CD1c-positive myeloid dendritic cell (primary cell): ENCODE measurements around the gene PLEKHN1.
"Not testable (repeated sequence)": the region's sequence is repeated elsewhere in the genome, so short reads cannot be mapped to it uniquely, and the experiment has no call there.

Source experiments
- DNase-seq: peaks from one replicate; pipeline ENCODE4 v3.0.0-alpha.2; 2016; ENCODE audit errors: extremely low spot score

Gene PLEKHN1

DNA sequence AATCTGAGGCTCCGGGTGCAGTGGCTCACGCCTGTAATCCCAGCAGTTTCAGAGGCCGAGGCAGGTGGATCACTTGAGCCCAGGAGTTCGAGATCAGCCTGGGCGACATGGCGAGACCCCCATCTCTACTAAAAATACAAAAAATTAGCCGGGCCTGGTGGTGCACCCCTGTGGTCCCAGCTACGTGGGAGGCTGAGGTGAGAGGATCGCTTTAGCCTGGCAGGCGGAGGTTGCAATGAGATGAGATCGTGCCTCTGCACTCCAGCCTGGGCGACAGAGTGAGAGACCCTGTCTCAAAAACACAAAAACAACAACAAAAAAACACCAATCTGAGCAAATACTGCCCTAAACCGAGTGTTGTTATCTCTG, 46.4 kb downstream of the PLEKHN1 start:
- DNase-seq = not testable (repeated sequence)

DNA sequence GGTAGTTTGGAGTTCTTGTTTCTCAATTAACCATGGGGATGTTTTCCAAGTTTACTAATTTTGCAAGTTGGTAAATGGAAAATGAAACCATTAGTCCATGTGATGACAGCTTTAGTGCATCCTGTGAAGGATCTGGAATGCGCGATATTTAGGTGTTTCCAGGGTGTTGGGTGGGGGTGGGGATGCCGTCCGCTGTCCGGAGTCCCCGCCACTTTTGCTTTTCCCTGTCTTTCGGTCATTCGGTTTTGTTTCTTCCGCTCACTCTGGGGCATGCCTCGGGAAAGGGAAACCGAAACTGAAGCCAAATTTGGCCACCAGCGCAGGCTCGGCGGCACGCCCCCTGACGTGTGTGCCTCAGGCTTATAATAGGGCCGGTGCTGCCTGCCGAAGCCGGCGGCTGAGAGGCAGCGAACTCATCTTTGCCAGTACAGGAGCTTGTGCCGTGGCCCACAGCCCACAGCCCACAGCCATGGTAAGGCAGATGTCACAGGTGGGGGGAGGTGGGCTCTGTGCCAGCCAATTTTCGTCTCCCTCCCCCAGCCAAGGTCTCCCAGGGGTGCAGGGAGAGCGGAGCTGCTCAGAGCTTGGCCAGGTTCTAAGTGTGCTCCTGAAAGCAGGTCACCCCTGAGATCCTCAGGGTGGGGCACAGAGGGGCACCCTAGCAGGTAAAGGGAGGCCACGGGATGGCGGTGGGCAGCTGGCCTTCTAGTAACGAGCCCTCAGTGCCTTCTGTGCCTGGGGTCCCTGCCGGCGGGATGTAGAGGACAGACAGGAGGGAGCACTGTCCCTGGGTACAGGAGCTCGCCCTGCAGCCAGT, 47.0 kb downstream of the PLEKHN1 start, which contains the start of gene ISG15:
Gene ISG15, plus strand, starts transcription at position 393 of the 817 bp plus-strand sequence. Its CDS starts 77 bp downstream, at position 470.
- DNase-seq = peak; percentile 93

GRCh38 chr1:1013922-1014648, 47.8 kb downstream of the PLEKHN1 start:
- no peak for DNase-seq

- DNase-seq = no peak
Observed at GRCh38 chr1:1014799-1015681, 48.8 kb downstream of the PLEKHN1 start.

- DNase-seq = not testable (repeated sequence)
Observed at GRCh38 chr1:1017397-1018320, 51.4 kb downstream of the PLEKHN1 start.

DNA sequence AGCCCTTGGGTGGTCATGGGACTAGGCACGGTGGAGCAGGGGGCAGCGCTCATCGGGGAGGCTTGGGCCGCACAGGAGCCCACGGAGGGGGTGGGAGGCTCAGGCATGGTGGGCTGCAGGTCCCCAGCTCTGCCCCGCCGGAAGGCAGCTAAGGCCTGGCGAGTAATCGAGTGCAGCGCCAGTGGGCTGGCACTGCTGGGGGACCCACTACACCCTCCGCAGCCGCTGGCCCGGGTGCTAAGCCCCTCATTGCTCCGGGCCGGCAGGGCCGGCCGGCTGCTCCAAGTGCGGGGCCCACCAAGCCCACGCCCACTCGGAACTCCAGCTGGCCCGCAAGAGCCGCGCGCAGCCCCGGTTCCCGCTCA, 52.0 kb downstream of the PLEKHN1 start:
- DNase-seq = not testable (repeated sequence)

GRCh38 chr1:1019122-1019999, 53.1 kb downstream of the PLEKHN1 start:
- peak; percentile 90 for DNase-seq

DNA sequence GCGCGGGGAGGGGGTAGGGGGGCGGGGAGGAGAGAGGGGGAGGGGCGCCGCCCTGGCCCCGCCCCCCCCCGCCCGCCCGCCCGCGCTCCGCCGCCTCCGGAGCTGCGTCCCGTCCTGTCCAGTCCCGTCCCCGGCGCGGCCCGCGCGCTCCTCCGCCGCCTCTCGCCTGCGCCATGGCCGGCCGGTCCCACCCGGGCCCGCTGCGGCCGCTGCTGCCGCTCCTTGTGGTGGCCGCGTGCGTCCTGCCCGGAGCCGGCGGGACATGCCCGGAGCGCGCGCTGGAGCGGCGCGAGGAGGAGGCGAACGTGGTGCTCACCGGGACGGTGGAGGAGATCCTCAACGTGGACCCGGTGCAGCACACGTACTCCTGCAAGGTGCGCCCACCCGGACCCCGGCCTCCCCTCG, 53.7 kb downstream of the PLEKHN1 start, which contains the start of gene AGRN:
Gene AGRN, plus strand, starts transcription at position 121 of the 405 bp plus-strand sequence. Its CDS starts 53 bp downstream, at position 174.
- DNase-seq = peak; percentile 51

GRCh38 chr1:1020415-1021009, 54.2 kb downstream of the PLEKHN1 start:
- peak; percentile 31 for DNase-seq

- DNase-seq = peak; percentile 51
Observed at GRCh38 chr1:1021010-1021919, 55.0 kb downstream of the PLEKHN1 start.

- DNase-seq = no peak
Observed at GRCh38 chr1:1021920-1022259, 55.6 kb downstream of the PLEKHN1 start.

- no peak for DNase-seq
Observed at GRCh38 chr1:1022302-1023009, 56.2 kb downstream of the PLEKHN1 start.

DNA sequence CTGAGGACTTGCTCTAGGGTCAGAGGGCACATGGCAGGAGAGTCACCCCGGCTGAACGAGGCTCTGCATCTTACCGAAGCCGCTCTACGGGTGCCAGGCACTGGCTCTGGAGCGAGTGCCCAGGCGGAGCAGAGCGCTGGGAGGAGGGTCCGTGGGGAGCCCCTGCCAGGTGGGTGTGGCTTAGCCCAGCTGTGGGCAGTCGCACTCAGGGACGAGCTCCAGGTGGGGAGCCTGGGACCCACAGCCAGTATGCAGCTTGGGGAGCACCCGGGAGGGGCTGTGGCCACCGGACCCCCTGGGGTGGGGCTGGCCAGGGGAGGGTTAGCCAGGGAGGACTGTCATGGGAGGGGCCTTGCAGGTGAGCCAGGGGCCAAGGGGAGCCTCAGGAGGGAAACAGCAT, 57.4 kb downstream of the PLEKHN1 start:
- DNase-seq = no peak

GRCh38 chr1:1024149-1024770, 58.0 kb downstream of the PLEKHN1 start:
- no peak for DNase-seq

GRCh38 chr1:1024771-1025699, 58.8 kb downstream of the PLEKHN1 start:
- no peak for DNase-seq
